A673 (cell line): ENCODE measurements around the gene H3-3A. TPM values are rescaled to one million over a fixed set of nuclear protein-coding genes. Genes with fewer than 3 reads are reported as not detected.

Experiments used
- BruUV-seq: library from RNA; stranded (reverse); fragments of 400-500 nt; replicated peaks from 2 replicates; lab custom pipeline; 2021; lab: Mats Ljungman, UMichigan
- CTCF ChIA-PET: fragments of 300-600 bp; sonication (Branson Sonifier 250); formaldehyde crosslinking; loops from one replicate; lab custom pipeline; 2022; ENCODE audit warnings: antibody characterized with exemption; lab: Charles Lee
- POLR2A ChIA-PET: fragments of 300-600 bp; sonication (Branson Sonifier 250); formaldehyde crosslinking; loops from one replicate; lab custom pipeline; 2022; ENCODE audit warnings: antibody characterized with exemption; ENCODE audit not compliant: low non-redundant PET; lab: Charles Lee
- DNase-seq: peaks from one replicate; pipeline ENCODE4 v3.0.0-alpha.2; 2015; ENCODE audit warnings: low spot score
- H3K27ac ChIP-seq: fragments of 200-600 bp; sonication (generic); 2 replicates; pipeline ENCODE4 v1.5.1; 2016; ENCODE audit warnings: mixed run types, low read depth, mild to moderate bottlenecking, mixed read lengths, antibody characterized with exemption, low read length; ENCODE audit not compliant: poor library complexity, severe bottlenecking
- H3K27me3 ChIP-seq: fragments of 200-600 bp; sonication (generic); replicated peaks from 2 replicates; pipeline ENCODE4 v1.6.1; 2017; ENCODE audit warnings: mixed run types, low read depth, mild to moderate bottlenecking, mixed read lengths, antibody characterized with exemption, low read length; ENCODE audit not compliant: insufficient read depth, poor library complexity
- H3K36me3 ChIP-seq: fragments of 200-600 bp; sonication (generic); 2 replicates; pipeline ENCODE4 v1.6.1; 2016; ENCODE audit warnings: mixed run types, mild to moderate bottlenecking, mixed read lengths, antibody characterized with exemption, low read length; ENCODE audit not compliant: insufficient read depth, poor library complexity, severe bottlenecking
- H3K4me1 ChIP-seq: fragments of 200-600 bp; sonication (generic); 2 replicates; pipeline ENCODE4 v1.6.1; 2017; ENCODE audit warnings: mixed run types, mild to moderate bottlenecking, mixed read lengths, antibody characterized with exemption, low read length; ENCODE audit not compliant: insufficient read depth, poor library complexity, severe bottlenecking
- H3K4me3 ChIP-seq: fragments of 200-600 bp; sonication (generic); 2 replicates; pipeline ENCODE4 v1.5.1; 2016; ENCODE audit warnings: low read depth, mixed run types, mild to moderate bottlenecking, mixed read lengths, low read length; ENCODE audit not compliant: poor library complexity, severe bottlenecking
- H3K9me3 ChIP-seq: fragments of 200-600 bp; sonication (generic); 2 replicates; pipeline ENCODE4 v1.6.1; 2016; ENCODE audit warnings: mixed run types, low read depth, mild to moderate bottlenecking, mixed read lengths, antibody characterized with exemption, low read length; ENCODE audit not compliant: poor library complexity, severe bottlenecking
- EZH2 ChIP-seq: fragments of 200-600 bp; sonication (generic); IDR thresholded peaks from 2 replicates; pipeline ENCODE4 v1.6.1; 2017; ENCODE audit warnings: borderline replicate concordance, low read depth, mild to moderate bottlenecking, mixed read lengths, antibody characterized with exemption, low read length; ENCODE audit not compliant: poor library complexity, severe bottlenecking
- intact Hi-C: fragments of 100-400 bp; cut with micrococcal nuclease; formaldehyde crosslinking; loops from one replicate; pipeline ENCODE4 v1.10.0; 2022; ENCODE audit not compliant: unreplicated experiment
- total RNA-seq: library from RNA; stranded (reverse); gene quantifications from 2 replicates; pipeline ENCODE4 v1.2.3, GENCODE V29; 2021
- TF ChIP-seq, protein P1 (sequence below): fragments of 300-800, 200-600 bp; sonication (generic); conservative IDR thresholded peaks from 2 replicates; pipeline ENCODE4 v1.5.1; 2017; ENCODE audit warnings: low read depth, mild to moderate bottlenecking, antibody characterized with exemption, low read length, moderate library complexity, mixed read lengths

H3-3A gene
- total RNA-seq, 1 experiment from 2014 or later, result 638 TPM

DNA sequence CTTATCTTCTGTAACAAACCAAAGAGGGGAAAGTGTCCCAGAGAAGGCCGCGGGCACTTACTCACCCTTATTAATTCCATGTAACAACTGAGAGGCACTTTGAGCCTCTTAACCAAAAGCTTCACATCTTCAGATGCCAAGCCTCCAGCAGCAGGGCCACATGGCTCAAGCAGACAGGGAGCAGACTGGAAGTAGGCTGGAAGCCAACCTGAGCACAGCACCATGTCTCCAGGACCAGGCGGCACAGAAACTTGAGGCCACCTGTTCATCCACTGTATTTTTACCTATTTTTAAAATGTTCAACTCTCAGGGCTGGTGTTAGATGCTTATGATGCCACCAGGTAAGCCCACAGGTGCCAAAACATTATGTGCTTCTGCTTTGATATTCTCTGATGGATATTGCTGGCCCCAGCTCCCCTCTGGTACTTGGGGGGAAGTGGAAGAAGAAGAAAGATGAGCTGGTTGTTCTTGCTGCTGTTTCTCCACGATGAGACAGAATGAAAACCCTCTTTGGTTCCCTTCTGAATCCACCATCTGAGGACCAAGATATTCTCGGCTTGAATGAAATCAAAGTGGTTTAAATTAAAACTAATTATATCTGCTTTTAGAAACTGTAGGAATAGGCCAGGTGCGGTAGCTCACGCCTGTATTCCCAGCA, 32.8 kb upstream of the H3-3A start:
- no peaks in the 10 kb centered on the region for H3K27me3 ChIP-seq
- no peaks in the 10 kb centered on the region for H3K36me3 ChIP-seq
- H3K4me3 ChIP-seq, result no peak overlapping the region
- CTCF ChIA-PET, result no interaction called here
- H3K4me1 ChIP-seq, result no peaks in the 10 kb centered on the region
- intact Hi-C loops, result no loop called here
- no peak overlapping the region for H3K27ac ChIP-seq
- BruUV-seq, result no TSS peak
- no peaks in the 10 kb centered on the region for H3K9me3 ChIP-seq
- POLR2A ChIA-PET, result interaction anchor here (0.6 kb wide), 1 partner anchor 91 kb away, joined by 20 read pairs; no protein-coding TSS in a partner anchor
- no peak for DNase-seq
- TF ChIP-seq, protein P1, sequence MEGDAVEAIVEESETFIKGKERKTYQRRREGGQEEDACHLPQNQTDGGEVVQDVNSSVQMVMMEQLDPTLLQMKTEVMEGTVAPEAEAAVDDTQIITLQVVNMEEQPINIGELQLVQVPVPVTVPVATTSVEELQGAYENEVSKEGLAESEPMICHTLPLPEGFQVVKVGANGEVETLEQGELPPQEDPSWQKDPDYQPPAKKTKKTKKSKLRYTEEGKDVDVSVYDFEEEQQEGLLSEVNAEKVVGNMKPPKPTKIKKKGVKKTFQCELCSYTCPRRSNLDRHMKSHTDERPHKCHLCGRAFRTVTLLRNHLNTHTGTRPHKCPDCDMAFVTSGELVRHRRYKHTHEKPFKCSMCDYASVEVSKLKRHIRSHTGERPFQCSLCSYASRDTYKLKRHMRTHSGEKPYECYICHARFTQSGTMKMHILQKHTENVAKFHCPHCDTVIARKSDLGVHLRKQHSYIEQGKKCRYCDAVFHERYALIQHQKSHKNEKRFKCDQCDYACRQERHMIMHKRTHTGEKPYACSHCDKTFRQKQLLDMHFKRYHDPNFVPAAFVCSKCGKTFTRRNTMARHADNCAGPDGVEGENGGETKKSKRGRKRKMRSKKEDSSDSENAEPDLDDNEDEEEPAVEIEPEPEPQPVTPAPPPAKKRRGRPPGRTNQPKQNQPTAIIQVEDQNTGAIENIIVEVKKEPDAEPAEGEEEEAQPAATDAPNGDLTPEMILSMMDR, result no peak
- TF ChIP-seq EZH2, result no peak

DNA sequence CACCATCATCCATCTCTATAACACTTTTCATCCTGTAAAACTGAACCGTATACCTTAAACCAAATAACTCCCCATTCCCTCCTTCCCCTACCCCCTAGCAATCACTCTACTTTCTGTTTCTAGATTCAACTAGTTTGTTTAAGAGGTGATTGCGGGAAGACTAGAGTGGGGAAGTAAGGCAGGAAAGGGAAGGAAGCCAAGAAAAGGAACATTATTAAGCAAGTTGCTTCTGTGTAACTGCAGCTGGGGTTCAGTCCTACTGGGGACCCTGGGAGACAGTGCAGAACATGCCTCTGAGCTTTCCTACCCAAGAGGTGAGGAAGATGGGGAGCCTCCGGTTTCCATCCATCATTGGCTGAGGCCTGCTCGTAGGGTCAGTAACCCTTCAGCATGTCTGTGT, 28.9 kb upstream of the H3-3A start:
- POLR2A ChIA-PET, result no interaction called here
- Histone ChIP-seq H3K4me3 (no peak overlapping the region), H3K4me1 (no peaks in the 10 kb centered on the region), H3K36me3 (no peaks in the 10 kb centered on the region), H3K9me3 (no peaks in the 10 kb centered on the region), H3K27ac (no peak overlapping the region), H3K27me3 (no peaks in the 10 kb centered on the region)
- no TSS peak for BruUV-seq
- DNase-seq, result no peak
- CTCF ChIA-PET, result no interaction called here
- intact Hi-C loops, result no loop called here
- no peak for TF ChIP-seq EZH2
- TF ChIP-seq, protein P1, result no peak

DNA sequence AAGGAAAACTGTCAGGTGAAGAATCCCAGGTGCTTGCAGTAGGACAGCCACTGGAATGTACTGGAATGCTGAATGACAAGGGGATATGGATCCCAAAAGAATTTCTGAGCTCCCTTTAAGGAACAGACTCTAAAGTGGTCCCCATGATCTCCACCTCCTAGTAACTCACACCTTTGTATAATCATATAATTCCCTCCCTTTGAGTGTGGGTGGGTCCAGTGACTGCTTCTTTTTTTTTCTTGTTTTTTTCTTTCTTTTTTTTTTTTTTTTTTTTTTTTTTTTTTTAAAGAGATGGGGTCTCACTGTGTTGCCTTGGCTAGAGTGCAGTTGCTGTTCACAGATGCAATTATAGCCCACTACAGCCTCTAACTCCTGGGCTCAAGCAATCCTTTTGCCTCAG, 28.5 kb upstream of the H3-3A start:
- CTCF ChIA-PET, result no interaction called here
- Histone ChIP-seq H3K4me1 (no peaks in the 10 kb centered on the region), H3K27me3 (no peaks in the 10 kb centered on the region), H3K27ac (no peak overlapping the region), H3K36me3 (no peaks in the 10 kb centered on the region), H3K9me3 (no peaks in the 10 kb centered on the region), H3K4me3 (no peak overlapping the region)
- no peak for DNase-seq
- no peak for TF ChIP-seq EZH2
- TF ChIP-seq, protein P1, result no peak
- POLR2A ChIA-PET, result no interaction called here
- no TSS peak for BruUV-seq
- intact Hi-C loops, result no loop called here
